Sigmoid colon (tissue), 4 donors: Measurements from ENCODE around the gene NACC2.

Experiments used
- CTCF ChIP-seq, 4 experiments: fragments of 450-650 bp in 3 of 4; fragments of 200-600 bp in 1 of 4; IDR thresholded peaks; one replicate each; pipeline ENCODE4 v1.5.1; 2016 to 2019; ENCODE audit warnings: antibody characterized with exemption in 4 of 4, mild to moderate bottlenecking in 3 of 4, moderate library complexity in 2 of 4
- EP300 ChIP-seq, 4 donors: sonication (generic); formaldehyde crosslinking; IDR thresholded peaks; one replicate each; pipeline ENCODE4 v1.6.1; 2017; ENCODE audit warnings: antibody characterized with exemption in 4 of 4
- POLR2A ChIP-seq, 2 donors: fragments of 450-650 bp; IDR thresholded peaks; one replicate each; pipeline ENCODE4 v1.6.1; 2016; ENCODE audit warnings: antibody characterized with exemption in 2 of 2, mild to moderate bottlenecking in 2 of 2, moderate library complexity in 2 of 2
- POLR2AphosphoS5 ChIP-seq, 4 donors: sonication (generic); formaldehyde crosslinking; IDR thresholded peaks; one replicate each; pipeline ENCODE4 v1.6.1; 2017; ENCODE audit warnings: antibody characterized with exemption in 4 of 4

DNA sequence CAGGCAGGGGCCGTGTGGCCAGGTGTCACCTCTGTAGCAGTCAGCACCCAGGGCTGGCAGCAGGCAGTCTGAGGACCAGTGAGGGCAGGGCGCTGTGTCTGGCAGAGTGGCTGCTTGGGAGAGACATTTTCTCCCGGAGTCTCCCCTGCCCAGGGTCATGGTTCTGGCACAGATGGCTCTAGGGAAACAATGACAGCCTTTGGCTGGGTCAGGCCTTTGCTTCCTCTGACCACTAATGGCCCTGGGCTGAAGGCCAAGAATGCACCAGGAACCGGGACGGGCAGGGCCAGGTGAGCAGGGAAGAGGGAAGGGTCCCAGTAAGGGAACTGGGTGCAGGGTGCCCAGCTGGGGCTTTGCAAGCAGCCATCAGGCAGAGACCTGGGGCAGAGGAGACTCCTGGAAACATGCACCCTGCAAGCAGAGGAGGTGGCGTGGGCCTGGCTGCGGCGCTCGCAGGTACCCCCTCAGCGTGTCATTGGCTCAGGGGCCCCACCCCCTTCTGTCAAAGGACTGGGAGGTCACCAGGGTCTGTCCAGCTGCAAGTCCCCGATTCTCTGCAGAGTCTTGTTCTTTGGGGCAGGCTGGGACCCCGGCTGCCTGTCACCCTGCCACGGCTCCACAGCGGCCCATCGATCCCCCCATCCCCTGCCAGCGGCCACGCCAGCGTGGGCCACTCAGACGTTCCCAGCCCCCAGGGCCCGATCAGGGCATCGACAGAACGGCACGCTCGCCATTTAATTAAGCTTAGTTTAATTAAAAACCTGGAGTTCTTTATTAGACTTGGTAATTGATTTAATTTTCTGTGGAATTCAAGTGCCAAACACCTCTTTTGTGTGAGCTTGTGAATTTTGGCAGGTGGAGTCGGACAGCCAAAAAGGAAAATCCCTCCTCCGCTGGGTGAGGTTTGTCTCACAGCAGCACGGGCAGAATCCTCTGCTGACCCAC is 42.5 kb upstream of the NACC2 start:
- TF ChIP-seq CTCF (IDR thresholded peaks at IDR 0.05), result no peak
- TF ChIP-seq POLR2A (IDR thresholded peaks at IDR 0.05), result no peak
- TF ChIP-seq POLR2AphosphoS5 (IDR thresholded peaks at IDR 0.05), result no peak
- TF ChIP-seq EP300 (IDR thresholded peaks at IDR 0.05), result no peak
